Activated CD4-positive, alpha-beta T cell treated with anti-CD3 and anti-CD28 coated beads for 4 hours (primary cell): ENCODE results near the gene MZB1.

Source experiments
- DNase-seq, 2 donors: peaks; one replicate each; pipeline ENCODE4 v3.0.0-alpha.2; 2020

Gene MZB1

GRCh38 chr5:139389701-139390638 is at the start of gene MZB1:
MZB1 (minus strand) TSS chr5:139389913; CDS start chr5:139389856, 57 bp downstream.
- peak; percentile 43 to 53 for DNase-seq

GRCh38 chr5:139439013-139439903 is 49.5 kb upstream of the MZB1 start, which contains the start of gene DNAJC18:
DNAJC18 (minus strand) TSS chr5:139439525; CDS start chr5:139439445, 80 bp downstream.
- DNase-seq: peak; percentile 87 to 90

GRCh38 chr5:139438707-139439012 is 48.9 kb upstream of the MZB1 start:
- no peak for DNase-seq

- DNase-seq: no peak
Observed at GRCh38 chr5:139435676-139436075, 46.0 kb upstream of the MZB1 start.

- no peak for DNase-seq
Observed at GRCh38 chr5:139431706-139432105, 42.0 kb upstream of the MZB1 start.

GRCh38 chr5:139430015-139430414 is 40.3 kb upstream of the MZB1 start:
- no peak for DNase-seq

GRCh38 chr5:139426203-139426885 is 36.6 kb upstream of the MZB1 start:
- no peak for DNase-seq

- DNase-seq: no peak
Observed at GRCh38 chr5:139425497-139425896, 35.8 kb upstream of the MZB1 start.

GRCh38 chr5:139422307-139422893 is 32.7 kb upstream of the MZB1 start:
- DNase-seq: peak; percentile 45 to 68

- no peak for DNase-seq
Observed at GRCh38 chr5:139419226-139420192, 29.8 kb upstream of the MZB1 start.

- no peak for DNase-seq
Observed at GRCh38 chr5:139418793-139419192, 29.1 kb upstream of the MZB1 start.

GRCh38 chr5:139417214-139417613 is 27.5 kb upstream of the MZB1 start:
- DNase-seq: no peak

- DNase-seq: no peak
Observed at GRCh38 chr5:139416651-139417050, 26.9 kb upstream of the MZB1 start.

GRCh38 chr5:139415869-139416268 is 26.2 kb upstream of the MZB1 start:
- DNase-seq: no peak

- no peak for DNase-seq
Observed at GRCh38 chr5:139415221-139415861, 25.6 kb upstream of the MZB1 start.

- no peak for DNase-seq
Observed at GRCh38 chr5:139414581-139415130, 24.9 kb upstream of the MZB1 start.

GRCh38 chr5:139413963-139414362 is 24.2 kb upstream of the MZB1 start:
- no peak for DNase-seq

- no peak for DNase-seq
Observed at GRCh38 chr5:139413153-139413552, 23.4 kb upstream of the MZB1 start.

- no peak for DNase-seq
Observed at GRCh38 chr5:139410993-139411828, 21.5 kb upstream of the MZB1 start.
